ENCODE data around the gene TMEM86A. TPM values are rescaled to one million over a fixed set of nuclear protein-coding genes. Genes with fewer than 3 reads are reported as not detected.
"Not testable (repeated sequence)": the region's sequence is repeated elsewhere in the genome, so short reads cannot be mapped to it uniquely, and the experiment has no call there.

The TMEM86A gene
- total RNA-seq, 4 donors from 2014 or later, result 1.7 to 3.6 (median 2.8) TPM

DNA sequence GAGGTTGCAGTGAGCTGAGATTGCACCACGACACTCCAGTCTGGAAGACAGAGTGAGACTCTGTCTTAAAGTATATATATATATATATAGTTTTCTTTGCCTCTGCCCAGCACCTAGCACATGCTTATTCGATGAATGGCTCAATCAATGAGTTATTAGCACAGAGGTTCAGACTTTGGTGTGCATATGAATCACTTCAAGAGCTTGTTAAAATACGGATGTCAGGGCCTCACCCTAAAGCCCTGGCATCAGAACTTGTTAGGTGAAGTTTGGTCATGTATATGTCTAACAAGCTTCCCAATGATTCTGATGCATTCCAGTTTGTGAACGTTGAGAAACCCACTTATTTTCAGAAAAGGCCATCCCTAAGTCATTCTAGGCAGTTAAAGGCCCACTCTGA is 21.8 kb upstream of the TMEM86A start:
- intact Hi-C loops (cut with DNase I; ENCODE audit: low total_unique reads) (no loop called here), in situ Hi-C loops (cut with MboI; ENCODE audit: low sequenced_read_pairs in 4 of 4) (no loop called here)
- Histone ChIP-seq H3K9me3 (no peaks in the 10 kb centered on the region), H3K4me1 (no peaks in the 10 kb centered on the region), H3K27me3 (no peaks in the 10 kb centered on the region), H3K36me3 (no peaks in the 10 kb centered on the region), H3K4me3 (no peak overlapping the region), H3K27ac (no peak overlapping the region)
- DNase-seq, result no peak
- TF ChIP-seq POLR2A (IDR thresholded peaks at IDR 0.05), result no peak
- TF ChIP-seq, protein P1, sequence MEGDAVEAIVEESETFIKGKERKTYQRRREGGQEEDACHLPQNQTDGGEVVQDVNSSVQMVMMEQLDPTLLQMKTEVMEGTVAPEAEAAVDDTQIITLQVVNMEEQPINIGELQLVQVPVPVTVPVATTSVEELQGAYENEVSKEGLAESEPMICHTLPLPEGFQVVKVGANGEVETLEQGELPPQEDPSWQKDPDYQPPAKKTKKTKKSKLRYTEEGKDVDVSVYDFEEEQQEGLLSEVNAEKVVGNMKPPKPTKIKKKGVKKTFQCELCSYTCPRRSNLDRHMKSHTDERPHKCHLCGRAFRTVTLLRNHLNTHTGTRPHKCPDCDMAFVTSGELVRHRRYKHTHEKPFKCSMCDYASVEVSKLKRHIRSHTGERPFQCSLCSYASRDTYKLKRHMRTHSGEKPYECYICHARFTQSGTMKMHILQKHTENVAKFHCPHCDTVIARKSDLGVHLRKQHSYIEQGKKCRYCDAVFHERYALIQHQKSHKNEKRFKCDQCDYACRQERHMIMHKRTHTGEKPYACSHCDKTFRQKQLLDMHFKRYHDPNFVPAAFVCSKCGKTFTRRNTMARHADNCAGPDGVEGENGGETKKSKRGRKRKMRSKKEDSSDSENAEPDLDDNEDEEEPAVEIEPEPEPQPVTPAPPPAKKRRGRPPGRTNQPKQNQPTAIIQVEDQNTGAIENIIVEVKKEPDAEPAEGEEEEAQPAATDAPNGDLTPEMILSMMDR (IDR thresholded peaks at IDR 0.05 in 4 of 5, conservative IDR thresholded peaks at IDR 0.05 in 1 of 5), result no peak
- ATAC-seq, result no peak

DNA sequence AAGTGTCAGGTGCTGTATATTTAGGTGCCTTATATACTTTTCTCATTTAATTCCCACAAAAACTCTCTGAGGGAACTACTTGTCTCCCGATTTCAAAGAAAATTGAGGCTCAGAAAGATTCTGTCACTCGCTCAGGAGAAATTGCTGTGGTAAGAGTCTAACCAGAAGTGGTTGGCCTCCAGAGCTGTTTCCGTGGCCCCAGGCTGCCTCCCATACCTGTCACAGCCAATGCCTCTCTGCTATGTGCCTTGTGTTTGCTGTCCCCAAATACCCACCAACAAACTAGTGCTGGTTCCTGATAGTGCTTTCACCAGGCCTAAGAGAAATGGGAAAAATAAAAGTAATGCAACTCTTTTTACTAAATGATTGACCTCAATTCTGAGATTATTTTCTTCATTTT is 21.0 kb upstream of the TMEM86A start:
- intact Hi-C loops (cut with DNase I; ENCODE audit: low total_unique reads) (no loop called here), in situ Hi-C loops (cut with MboI; ENCODE audit: low sequenced_read_pairs in 4 of 4) (no loop called here)
- Histone ChIP-seq H3K36me3 (no peaks in the 10 kb centered on the region), H3K27ac (no peak overlapping the region), H3K4me1 (no peaks in the 10 kb centered on the region), H3K27me3 (no peaks in the 10 kb centered on the region), H3K4me3 (no peak overlapping the region), H3K9me3 (no peaks in the 10 kb centered on the region)
- DNase-seq, result no peak
- TF ChIP-seq POLR2A (IDR thresholded peaks at IDR 0.05), result no peak
- TF ChIP-seq, protein P1 (IDR thresholded peaks at IDR 0.05 in 4 of 5, conservative IDR thresholded peaks at IDR 0.05 in 1 of 5), result no peak
- no peak for ATAC-seq

DNA sequence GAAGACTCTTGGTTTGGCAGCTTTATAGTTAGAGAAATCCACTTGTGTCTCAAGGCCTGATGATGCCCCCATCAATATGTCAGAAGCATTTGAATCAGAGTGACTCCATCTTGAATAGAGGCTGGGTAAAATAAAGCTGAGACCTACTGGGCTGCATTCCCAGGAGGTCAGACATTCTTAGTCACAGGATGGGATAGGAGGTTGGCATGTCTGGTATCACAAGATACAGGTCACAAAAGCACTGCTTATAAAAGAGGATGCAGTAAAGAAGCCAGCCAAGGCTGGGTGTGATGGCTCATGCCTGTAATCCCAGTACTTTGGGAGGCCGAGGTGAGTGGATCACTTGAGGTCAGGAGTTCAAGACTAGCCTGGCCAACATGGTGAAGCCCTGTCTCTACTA is 16.6 kb upstream of the TMEM86A start:
- ATAC-seq; H3K36me3 ChIP-seq; H3K9me3 ChIP-seq; DNase-seq; H3K27ac ChIP-seq; H3K27me3 ChIP-seq; intact Hi-C loops (cut with DNase I; ENCODE audit: low total_unique reads); H3K4me3 ChIP-seq; H3K4me1 ChIP-seq: not testable (repeated sequence)
- in situ Hi-C loops (cut with MboI; ENCODE audit: low sequenced_read_pairs in 4 of 4), result loop anchor here in 1 of 4 donors (10.0 kb wide), 1 partner anchor 63 kb away; no protein-coding TSS in a partner anchor

DNA sequence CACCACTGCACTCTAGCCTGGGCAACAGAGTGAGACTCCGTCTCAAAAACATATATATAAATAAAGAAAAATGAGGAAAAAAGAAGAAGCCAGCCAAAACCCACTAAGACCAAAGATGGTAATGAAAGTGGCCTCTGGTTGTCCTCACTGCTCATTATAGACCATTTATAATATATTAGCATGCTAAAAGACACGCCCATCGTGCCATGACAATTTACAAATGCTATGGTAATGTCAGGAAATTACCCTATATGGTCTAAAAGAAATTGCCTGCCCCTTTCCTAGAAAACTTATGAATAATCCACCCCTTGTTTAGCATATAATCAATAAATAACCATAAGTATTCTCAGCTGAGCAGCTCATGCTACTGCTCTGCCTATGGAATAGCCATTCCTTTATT is 16.1 kb upstream of the TMEM86A start:
- Histone ChIP-seq H3K36me3 (no peaks in the 10 kb centered on the region), H3K27ac (no peak overlapping the region), H3K4me1 (no peaks in the 10 kb centered on the region), H3K4me3 (no peak overlapping the region), H3K9me3 (no peaks in the 10 kb centered on the region), H3K27me3 (no peaks in the 10 kb centered on the region)
- TF ChIP-seq, protein P1 (IDR thresholded peaks at IDR 0.05 in 4 of 5, conservative IDR thresholded peaks at IDR 0.05 in 1 of 5), result no peak
- no peak for TF ChIP-seq POLR2A (IDR thresholded peaks at IDR 0.05)
- no peak for DNase-seq
- ATAC-seq, result no peak
- intact Hi-C loops (cut with DNase I; ENCODE audit: low total_unique reads) (no loop called here), in situ Hi-C loops (cut with MboI; ENCODE audit: low sequenced_read_pairs in 4 of 4) (loop anchor here in 1 of 4 donors (10.0 kb wide), 1 partner anchor 62 kb away; no protein-coding TSS in a partner anchor)

DNA sequence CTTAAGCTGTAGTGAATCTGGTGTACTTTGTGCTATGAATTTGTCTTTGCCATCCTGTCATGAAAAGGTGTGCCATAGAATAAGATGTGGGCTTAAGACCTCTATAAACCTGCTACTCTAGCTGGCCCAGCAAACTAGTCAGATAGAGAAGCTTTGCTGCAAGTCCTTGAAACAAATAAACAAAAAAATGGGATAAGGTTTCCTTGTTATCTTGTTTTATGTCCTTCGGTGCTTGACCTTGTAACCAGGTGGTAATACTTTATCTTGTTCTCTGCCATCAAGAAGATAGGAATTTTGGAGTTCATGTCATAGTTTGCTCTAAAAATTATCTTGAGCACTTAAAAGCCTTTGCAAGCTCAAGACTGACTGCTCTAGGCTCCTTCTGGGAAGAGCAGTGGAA is 14.3 kb upstream of the TMEM86A start:
- intact Hi-C loops (cut with DNase I; ENCODE audit: low total_unique reads) (no loop called here), in situ Hi-C loops (cut with MboI; ENCODE audit: low sequenced_read_pairs in 4 of 4) (loop anchor here in 1 of 4 donors (10.0 kb wide), 1 partner anchor 61 kb away; no protein-coding TSS in a partner anchor)
- H3K27ac ChIP-seq, result no peak overlapping the region
- DNase-seq, result no peak
- no peaks in the 10 kb centered on the region for H3K4me1 ChIP-seq
- H3K36me3 ChIP-seq, result no peaks in the 10 kb centered on the region
- H3K27me3 ChIP-seq, result no peaks in the 10 kb centered on the region
- no peak overlapping the region for H3K4me3 ChIP-seq
- no peak for ATAC-seq
- no peaks in the 10 kb centered on the region for H3K9me3 ChIP-seq
- TF ChIP-seq POLR2A (IDR thresholded peaks at IDR 0.05), result no peak
- TF ChIP-seq, protein P1 (IDR thresholded peaks at IDR 0.05 in 4 of 5, conservative IDR thresholded peaks at IDR 0.05 in 1 of 5), result no peak

DNA sequence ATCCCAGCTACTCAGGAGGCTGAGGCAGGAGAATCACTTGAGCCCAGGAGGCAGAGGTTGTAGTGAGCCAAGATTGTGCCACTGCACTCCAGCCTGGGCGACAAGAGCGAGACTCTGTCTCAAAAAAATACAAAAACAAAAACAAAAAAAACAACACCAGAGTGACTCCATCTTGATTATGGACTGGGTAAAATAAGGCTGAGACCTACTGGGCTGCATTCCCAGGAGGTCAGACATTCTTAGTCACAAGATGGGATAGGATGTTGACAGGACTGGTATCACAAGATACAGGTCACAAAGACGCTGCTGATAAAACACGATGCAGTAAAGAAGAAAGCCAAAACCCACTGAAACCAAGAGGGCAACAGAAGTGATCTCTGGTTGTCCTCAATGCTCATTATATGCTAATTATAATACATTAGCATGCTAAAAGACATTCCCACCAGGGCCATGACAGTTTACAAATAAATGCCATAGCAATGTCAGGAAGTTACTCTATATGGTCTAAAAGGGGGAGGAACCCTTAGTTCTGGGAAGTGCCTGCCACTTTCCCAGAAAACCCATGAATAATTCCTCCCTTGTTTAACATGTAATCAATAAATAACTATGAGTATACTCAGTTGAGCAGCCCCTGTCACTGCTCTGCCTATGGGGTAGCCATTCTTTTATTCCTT is 7.0 kb upstream of the TMEM86A start:
- intact Hi-C loops (cut with DNase I; ENCODE audit: low total_unique reads) (loop anchor here (10.0 kb wide), 1 partner anchor 677 kb away; the partner anchor contains the start of gene SERGEF), in situ Hi-C loops (cut with MboI; ENCODE audit: low sequenced_read_pairs in 4 of 4) (loop anchor here in 1 of 4 donors (10.0 kb wide), 1 partner anchor 57 kb away; the partner anchor contains the start of gene SPTY2D1)
- H3K4me3 ChIP-seq, H3K9me3 ChIP-seq, H3K36me3 ChIP-seq, H3K27ac ChIP-seq, ATAC-seq, H3K4me1 ChIP-seq, DNase-seq, H3K27me3 ChIP-seq: not testable (repeated sequence)
